ENCODE measurements around the gene RPS19. TPM values are rescaled to one million over a fixed set of nuclear protein-coding genes. Genes with fewer than 3 reads are reported as not detected.

RPS19 gene
- total RNA-seq, 1 donor from 2014 or later, result 3,144 TPM

- intact Hi-C loops (cut with micrococcal nuclease), result loop anchor here (1.0 to 5.0 kb wide), 7 partner anchors 16 to 597 kb away; partner anchors contain the start of genes HNRNPUL1 and RABAC1
Observed at GRCh38 chr19:41859213-41859617, 840 bp upstream of the RPS19 start.

GRCh38 chr19:41860419-41861115 lies 512 bp downstream of the RPS19 start:
- intact Hi-C loops (cut with micrococcal nuclease), result loop anchor here (1.0 to 10.0 kb wide), 7 partner anchors 11 to 1512 kb away; partner anchors contain the start of genes ATP1A3, C19orf47, PLD3 and SERTAD1

GRCh38 chr19:41861116-41861768 lies 1.2 kb downstream of the RPS19 start:
- intact Hi-C loops (cut with micrococcal nuclease), result loop anchor here (2.0 to 10.0 kb wide), 3 partner anchors 314 to 1512 kb away; partner anchors contain the start of genes C19orf47, PLD3 and SERTAD1

DNA sequence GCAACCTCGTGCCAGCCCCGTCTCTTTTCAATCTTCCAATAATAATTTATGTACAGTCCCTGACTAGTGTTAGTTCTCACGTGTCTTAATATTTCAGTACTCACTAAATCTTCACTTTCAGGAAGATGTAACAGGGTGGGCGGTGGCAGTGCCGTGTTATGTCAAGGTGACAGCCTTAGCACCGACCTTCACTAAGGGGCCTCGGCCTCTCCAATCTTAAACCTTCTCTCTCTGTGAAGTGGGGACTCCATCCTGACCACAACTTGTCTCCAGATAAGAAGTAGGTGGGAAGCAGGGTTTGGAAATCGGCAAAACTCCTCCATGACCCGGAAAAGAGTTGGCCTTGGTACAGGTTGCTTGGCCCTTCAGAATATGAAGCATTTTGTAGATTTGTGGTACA lies 1.8 kb downstream of the RPS19 start:
- intact Hi-C loops (cut with micrococcal nuclease), result loop anchor here (2.0 to 10.0 kb wide), 3 partner anchors 315 to 1513 kb away; partner anchors contain the start of genes C19orf47, PLD3 and SERTAD1

DNA sequence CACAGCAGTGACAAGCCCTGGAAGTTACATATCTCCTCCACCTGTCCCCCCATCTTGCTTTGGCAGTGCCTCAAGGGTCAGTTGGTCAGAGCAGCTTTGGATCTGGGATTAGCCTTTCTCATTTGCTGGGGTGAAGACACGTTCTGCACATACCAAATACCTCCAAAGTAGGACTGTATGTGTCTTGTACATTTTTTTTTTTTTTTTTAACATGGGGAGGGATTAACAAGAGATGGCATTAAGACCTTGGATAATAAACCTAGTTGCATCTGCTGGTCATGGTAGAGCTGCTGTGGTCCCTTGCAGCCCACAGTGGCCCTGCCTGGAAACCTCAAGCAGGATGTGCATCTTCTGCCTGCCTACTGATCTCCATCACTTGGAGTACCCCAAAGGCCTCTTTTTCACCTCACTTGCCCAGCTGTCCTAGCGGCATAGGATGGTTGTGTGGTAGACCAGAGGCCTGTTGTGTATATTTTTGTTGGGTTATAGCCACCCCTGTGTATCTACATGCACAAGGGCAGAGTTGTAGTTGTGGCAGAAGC lies 2.5 kb downstream of the RPS19 start:
- intact Hi-C loops (cut with micrococcal nuclease), result loop anchor here (5.0 to 10.0 kb wide), 2 partner anchors 315 to 1438 kb away; partner anchors contain the start of gene SERTAD1

DNA sequence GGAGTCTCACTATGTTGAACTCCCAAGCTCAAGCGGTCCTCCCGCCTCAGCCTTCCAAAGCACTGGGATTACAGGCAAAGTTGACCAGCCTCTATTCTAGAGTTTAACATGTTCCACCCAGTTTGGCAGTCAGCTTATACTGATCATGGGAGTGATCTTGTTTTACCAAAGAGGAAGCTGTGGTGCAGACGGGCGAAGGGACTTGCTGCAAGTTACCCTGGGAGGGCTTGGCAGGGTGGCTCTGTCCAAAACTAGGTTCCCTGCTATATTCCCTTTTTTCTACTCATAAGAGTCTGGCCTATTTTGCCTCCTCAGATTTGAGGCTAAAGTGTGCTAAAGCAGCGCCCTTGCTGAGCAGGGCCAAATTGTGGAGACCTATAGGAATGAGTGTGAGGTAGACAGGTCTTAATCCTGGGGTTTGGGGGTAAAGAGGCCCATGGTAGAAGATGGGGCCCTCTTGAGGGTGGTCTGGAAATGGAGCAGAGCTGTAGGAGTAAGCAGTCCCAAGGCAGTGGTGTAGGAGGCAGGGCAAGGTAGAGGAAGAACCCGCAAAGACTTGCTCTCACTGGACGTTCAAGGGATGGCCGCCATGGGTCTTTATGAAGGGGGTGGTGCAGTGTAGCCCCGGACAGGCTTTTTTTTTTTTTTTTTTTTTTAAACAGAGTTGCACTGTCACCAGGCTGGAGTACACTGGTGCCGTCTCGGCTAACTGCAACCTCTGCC lies 3.3 kb downstream of the RPS19 start:
- intact Hi-C loops (cut with micrococcal nuclease), result loop anchor here (5.0 to 10.0 kb wide), 2 partner anchors 316 to 1439 kb away; partner anchors contain the start of gene SERTAD1

GRCh38 chr19:41864374-41864773 lies 4.3 kb downstream of the RPS19 start:
- intact Hi-C loops (cut with micrococcal nuclease), result loop anchor here (5.0 to 10.0 kb wide), 2 partner anchors 317 to 1440 kb away; partner anchors contain the start of gene SERTAD1

DNA sequence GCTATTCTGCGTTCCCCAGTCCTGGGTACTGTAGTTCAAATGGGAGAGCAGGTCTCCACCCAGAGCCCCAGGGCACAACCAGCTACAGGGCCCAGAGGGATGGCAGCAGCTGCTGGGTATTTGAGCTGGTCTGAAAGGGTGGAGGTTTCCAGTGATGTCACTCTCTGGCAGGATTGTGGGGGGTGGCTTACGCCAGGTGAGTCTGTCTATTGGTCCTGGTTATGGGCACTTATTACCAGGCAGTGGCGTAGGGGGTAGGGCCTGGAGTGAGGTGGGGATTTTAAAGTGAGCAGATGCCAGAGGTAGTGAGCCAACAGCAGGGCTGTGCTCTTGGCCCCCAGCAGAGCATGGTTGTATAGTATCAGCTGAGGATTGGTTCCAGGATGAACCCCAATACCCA lies 6.2 kb downstream of the RPS19 start:
- intact Hi-C loops (cut with micrococcal nuclease), result loop anchor here (10.0 kb wide), 1 partner anchor 1441 kb away; the partner anchor contains the start of gene SERTAD1

- intact Hi-C loops (cut with micrococcal nuclease), result loop anchor here (10.0 kb wide), 1 partner anchor 1444 kb away; the partner anchor contains the start of gene SERTAD1
Observed at GRCh38 chr19:41868120-41868988, 8.3 kb downstream of the RPS19 start.

DNA sequence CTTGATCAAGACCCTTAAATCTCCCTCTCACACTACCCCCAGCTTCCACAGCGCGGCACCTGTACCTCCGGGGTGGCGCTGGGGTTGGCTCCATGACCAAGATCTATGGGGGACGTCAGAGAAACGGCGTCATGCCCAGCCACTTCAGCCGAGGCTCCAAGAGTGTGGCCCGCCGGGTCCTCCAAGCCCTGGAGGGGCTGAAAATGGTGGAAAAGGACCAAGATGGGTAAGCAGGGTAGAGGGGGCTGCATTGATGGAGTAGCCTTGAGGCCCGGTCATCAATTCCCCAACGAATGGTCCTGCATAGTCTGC lies 8.9 kb downstream of the RPS19 start:
- intact Hi-C loops (cut with micrococcal nuclease), result loop anchor here (10.0 kb wide), 1 partner anchor 1444 kb away; the partner anchor contains the start of gene SERTAD1

- intact Hi-C loops (cut with micrococcal nuclease), result loop anchor here (10.0 kb wide), 1 partner anchor 1445 kb away; the partner anchor contains the start of gene SERTAD1
Observed at GRCh38 chr19:41869374-41869955, 9.4 kb downstream of the RPS19 start.

GRCh38 chr19:41870401-41870873 lies 10.4 kb downstream of the RPS19 start:
- intact Hi-C loops (cut with micrococcal nuclease), result loop anchor here (2.0 to 10.0 kb wide), 2 partner anchors 16 to 516 kb away; partner anchors contain the start of gene TGFB1

DNA sequence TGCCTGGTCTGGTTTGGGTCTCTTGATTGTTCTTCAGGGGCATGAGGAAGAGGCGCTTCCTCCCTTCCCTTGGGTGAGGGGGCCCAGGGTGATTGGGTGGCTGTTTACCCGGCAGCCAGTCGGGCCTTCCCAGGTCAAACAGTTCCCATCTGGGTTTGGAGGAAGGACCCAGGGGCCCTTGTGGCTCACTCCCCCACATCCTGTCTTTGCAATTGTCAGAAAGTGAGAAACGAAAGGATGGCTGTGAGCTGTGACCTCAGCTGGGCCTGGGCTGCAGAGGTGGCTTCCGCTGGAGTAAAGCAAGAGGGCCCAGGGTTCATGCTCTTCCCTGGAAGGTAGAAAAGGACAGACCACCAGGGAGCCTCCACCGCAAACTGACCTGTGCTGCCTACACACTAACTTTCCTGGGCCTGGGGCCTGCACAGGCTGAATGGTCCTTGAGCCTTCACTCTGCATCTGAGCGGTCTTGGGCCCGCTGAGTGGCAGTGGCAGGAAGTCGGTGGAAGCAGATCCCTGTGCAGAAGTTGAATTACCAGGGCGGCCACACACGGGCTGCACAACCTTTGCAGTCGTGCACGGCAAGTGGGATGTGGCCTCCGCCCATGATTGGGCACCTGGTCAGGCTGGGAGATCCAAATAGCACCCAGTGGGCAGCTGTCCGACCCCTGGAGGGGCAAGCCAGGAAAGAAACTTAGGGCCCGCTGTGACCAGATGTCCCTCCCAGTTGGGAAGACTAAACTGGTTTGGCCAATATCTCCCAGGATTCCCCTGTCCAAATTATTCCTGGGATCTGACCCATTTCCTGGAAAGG lies 11.7 kb downstream of the RPS19 start:
- intact Hi-C loops (cut with micrococcal nuclease), result loop anchor here (1.0 to 10.0 kb wide), 4 partner anchors 11 to 517 kb away; partner anchors contain the start of genes RPS19 and TGFB1

DNA sequence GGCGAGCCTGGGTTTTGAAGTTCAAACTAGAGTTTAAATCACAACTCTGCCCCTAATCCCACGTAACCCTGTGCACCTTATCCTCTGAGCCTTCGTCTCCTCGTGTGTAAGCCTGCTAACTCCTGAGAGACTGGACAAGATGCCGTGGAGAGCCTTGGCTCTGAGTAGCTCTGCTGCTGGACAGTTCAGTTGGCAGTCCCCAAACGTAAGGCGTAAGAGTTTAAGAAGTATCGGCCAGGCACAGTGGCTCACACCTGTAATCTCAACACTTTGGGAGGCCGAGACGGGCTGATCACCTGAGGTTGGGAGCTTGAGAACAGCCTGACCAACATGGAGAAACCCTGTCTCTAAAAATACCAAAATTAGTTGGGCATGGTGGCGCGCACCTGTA lies 12.3 kb downstream of the RPS19 start:
- intact Hi-C loops (cut with micrococcal nuclease), result loop anchor here (10.0 kb wide), 1 partner anchor 518 kb away; the partner anchor contains the start of gene TGFB1

GRCh38 chr19:41872775-41873647 lies 13.0 kb downstream of the RPS19 start:
- intact Hi-C loops (cut with micrococcal nuclease), result loop anchor here (1.0 to 10.0 kb wide), 2 partner anchors 62 to 518 kb away; partner anchors contain the start of gene TGFB1

DNA sequence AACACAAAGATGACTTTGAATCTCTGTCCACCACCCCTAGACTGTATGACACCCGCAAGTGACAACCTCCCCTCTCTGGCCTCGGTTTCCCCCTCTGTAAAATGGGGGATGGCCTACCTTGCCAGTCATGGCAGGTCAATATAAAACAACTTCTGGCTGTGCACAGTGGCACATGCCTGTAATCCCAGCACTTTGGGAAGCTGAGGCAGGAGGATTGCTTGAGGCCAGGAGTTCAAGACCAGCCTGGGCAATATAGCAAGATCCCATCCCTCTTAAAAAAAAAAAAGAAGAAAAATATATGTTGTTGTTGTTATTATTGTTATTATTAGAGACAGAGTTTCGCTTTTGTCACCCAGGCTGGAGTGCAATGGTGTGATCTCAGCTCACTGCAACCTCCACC lies 15.9 kb downstream of the RPS19 start:
- intact Hi-C loops (cut with micrococcal nuclease), result loop anchor here (1.0 to 10.0 kb wide), 5 partner anchors 8 to 521 kb away; partner anchors contain the start of genes RABAC1 and TGFB1

Data from T-helper 1 cell treated with Interleukin-12 subunit alpha and Interleukin-12 subunit beta and Interleukin-4 antibody, amounts not matched to agents 30 ng/mL and 1 ng/mL, for 36 hours (primary cell).